Lung microvascular endothelial cell (primary cell): ENCODE results near the gene R3HCC1L. TPM values are rescaled to one million over a fixed set of nuclear protein-coding genes. Genes with fewer than 3 reads are reported as not detected.
"Not testable (repeated sequence)": the region's sequence is repeated elsewhere in the genome, so short reads cannot be mapped to it uniquely, and the experiment has no call there.

ENCODE experiments used
- DNase-seq, 2 donors: peaks; one replicate each; pipeline versions ENCODE4 v3.0.0 to v3.0.0-alpha.2; 2010; ENCODE audit warnings: low read depth in 2 of 2
- total RNA-seq: library from RNA; depleted of rRNA; stranded (reverse); fragments of >200 nt; gene quantifications from 2 replicates; pipeline ENCODE4 v1.2.1, GENCODE V29; 2014

R3HCC1L gene
- total RNA-seq, 1 donor from 2014 or later: 7.9 TPM

DNA sequence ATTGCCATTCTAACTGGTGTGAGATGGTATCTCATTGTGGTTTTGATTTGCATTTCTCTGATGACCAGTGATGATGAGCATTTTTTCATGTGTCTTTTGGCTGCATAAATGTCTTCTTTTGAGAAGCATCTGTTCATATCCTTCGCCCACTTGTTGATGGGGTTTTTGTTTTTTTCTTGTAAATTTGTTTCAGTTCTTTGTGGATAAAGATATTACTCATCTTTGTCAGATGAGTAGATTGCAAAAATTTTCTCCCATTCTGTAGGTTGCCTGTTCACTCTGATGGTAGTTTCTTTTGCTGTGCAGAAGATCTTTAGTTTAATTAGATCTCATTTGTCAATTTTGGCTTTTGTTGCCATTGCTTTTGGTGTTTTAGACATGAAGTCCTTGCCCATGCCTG, 93.8 kb downstream of the R3HCC1L start:
- not testable (repeated sequence) for DNase-seq

DNA sequence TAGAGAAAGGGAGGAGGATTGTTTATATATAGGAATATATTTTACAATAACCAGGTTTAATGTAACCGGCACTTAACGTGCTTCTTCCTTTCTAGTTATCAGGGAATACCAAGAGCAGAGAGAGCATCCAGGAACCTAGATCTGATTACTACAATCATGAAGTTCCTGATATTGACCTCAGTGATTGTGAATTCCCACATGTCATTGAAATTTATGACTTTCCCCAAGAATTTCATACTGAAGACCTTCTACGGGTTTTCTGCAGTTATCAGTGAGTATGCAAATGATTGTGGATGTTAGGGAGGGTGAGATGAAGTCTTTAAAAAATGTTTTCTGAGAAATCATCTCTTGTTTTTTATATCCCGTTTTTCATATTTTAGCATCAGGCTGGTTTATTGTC, 97.0 kb downstream of the R3HCC1L start:
- DNase-seq: no peak

DNA sequence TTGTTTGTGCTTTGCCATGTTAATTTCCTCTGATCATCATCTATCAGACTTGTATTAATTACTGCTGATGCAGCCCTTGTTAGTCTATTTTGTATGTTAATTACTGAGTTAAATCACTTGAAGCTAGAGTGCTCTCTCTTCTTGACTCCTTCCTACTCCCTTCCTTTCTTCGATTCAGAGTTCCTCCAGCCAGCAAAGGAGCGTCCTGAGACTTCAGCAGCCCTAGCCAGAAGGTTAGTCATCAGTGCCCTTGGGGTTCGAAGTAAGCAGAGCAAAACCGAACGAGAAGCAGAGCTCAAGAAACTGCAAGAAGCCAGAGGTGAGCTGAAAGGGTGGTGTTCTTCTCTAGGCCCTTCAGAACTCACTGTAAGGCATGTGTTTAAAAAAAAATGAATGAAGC, 101.4 kb downstream of the R3HCC1L start:
- no peak for DNase-seq

DNA sequence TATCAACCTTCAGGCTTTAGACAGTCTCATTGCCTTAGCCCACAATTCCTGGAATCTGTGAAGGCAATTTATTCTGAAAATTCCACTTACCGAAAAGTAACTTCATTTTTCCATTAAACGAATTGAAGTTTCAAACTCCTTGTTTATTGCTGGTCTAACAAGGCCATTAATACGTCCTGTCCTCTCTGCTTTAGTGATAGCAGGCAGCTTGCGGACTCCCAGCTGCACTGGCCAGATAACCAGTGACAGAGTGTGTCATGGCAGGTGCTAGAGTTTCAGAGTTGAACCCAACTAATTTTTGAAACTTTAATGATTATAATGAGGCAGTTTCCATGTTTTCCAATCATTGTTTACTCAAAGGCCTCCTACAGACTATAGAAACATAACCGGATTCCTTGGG, 102.4 kb downstream of the R3HCC1L start:
- DNase-seq: no peak

DNA sequence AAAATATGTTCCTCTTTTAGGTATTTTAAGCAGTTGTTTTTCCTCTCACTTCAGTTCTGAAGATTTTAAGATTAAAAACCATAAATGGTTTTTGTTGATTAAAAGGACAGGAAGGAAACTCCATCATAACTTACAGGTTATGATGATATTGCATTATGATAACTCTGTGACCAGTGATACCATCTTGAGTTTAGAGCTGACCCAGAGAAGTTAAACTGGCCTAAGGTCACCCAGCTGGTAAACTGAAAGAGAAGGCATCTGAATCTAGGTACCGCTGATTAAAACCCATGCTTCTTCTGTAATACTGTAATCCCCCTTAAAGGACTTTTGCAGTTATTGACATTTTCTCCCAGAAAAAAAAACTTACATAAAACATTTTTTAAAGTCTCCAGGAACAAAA, 103.9 kb downstream of the R3HCC1L start:
- no peak for DNase-seq

DNA sequence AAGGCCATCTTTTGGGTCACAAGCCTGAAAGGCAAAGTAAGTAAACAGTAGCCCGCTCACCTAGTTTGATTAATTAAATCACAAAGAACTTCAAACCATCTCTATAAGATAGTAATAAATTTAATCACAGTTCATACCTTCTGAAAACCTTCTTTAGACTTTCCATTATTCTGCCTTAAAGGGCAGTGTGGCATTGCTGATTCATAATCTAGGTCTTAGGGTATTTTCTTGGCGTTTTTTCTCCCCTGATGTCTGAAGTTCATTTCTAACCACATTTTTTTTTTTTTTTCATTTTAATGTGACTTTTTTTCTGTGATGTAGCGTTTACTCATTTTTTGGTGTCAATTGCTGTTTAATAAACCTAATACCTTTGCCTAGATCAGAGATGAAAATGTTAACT, 106.1 kb downstream of the R3HCC1L start:
- DNase-seq: no peak

DNA sequence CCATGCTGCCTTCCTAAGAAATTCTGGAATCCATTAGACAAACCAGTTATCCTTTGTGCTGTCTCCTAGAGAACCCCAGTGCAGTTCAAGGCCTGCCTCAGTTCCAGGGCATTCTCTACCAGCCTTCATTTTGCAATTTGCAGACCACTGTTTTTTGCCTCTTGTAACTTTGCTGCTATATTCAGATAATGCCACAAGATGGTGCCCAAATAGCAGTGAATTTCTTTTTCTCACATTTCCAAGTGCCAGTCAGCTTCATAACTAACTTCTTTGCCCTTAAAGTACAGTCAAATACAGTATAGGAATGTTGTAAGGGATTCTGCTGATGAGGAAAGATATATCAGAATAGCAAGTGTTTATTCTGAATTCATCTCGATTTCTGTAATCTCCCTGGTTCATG, 108.4 kb downstream of the R3HCC1L start:
- DNase-seq: peak; percentile 33 to 56

DNA sequence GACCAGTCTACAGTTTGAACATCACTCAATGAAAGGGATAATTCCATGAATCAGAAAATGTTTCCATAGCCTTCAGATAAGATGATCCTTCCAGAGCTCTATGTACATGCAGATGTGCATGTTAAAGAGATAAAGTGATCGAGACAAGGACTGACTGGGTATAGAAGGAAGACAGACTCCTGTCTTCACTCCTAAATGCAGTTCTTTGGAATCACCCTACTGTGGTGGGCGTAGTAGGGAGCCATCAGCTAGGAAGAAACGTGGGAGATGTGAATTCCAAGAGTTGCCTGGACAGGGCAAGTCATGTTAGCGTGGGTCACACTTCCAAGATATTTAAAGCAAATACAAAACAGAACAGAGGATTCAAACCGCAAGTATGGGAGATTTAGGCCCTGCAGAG, 109.7 kb downstream of the R3HCC1L start:
- DNase-seq: no peak

DNA sequence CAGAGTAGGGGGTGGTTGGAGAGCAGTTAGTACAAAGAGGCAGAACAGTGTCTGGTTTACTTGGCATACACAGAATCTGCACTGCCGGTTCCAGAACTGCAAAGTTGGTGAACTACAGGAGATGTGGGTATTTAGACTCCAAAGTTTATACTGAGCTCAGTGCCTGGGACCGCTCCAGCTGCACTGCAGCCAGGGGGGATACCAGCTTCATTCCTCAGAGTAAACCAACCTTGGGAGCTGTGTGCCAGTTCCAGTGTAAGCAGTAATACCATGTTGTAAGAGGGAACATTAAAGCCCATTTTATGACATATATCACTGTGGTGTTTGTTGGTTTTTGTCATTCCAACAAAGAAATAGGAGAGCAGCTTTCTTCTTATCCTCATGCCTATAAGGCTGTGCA, 110.1 kb downstream of the R3HCC1L start:
- no peak for DNase-seq

DNA sequence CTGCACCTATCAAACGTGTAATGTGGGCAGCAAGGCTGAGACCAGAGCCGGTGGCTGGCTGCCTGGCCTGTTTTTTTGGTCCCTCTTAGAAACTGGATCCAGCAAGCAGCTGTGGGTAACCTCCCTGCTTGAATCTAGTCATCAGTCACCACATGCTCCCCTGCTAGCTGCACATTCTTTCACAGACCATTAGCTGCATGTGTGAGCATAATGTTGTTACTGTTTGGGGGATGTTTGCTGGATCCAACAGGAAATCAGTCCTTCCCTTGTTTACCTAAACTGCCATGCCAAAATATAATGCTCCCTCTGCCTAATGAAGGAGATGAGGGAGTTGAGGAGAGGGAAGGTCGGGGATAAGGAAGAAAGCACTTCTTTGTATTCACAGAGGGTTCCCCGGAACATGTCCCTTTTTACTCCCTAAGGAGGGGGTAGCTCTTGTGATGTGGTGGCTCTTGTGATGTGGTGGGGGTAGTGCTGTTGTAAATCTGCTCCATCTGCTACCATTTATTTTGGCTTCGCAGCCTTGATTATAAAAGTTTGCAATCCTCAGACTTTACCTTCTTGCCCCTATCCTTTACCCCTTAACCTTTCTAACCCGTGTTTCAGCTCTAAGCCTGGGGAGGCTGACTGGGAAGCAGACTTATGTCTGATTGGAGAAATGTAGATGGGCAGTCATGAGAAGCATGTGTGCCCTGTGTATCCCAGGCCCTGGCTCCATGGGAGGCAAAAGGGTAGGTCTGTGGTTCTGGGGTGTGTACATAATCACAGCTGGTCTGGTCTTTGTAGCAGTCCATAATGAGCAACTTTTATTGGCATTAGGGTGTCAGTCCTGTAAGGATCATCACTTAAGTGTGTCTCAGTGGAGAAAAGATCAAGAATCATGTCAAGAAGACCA, 112.7 kb downstream of the R3HCC1L start:
- peak in 1 of 2 donors; percentile 21 for DNase-seq

DNA sequence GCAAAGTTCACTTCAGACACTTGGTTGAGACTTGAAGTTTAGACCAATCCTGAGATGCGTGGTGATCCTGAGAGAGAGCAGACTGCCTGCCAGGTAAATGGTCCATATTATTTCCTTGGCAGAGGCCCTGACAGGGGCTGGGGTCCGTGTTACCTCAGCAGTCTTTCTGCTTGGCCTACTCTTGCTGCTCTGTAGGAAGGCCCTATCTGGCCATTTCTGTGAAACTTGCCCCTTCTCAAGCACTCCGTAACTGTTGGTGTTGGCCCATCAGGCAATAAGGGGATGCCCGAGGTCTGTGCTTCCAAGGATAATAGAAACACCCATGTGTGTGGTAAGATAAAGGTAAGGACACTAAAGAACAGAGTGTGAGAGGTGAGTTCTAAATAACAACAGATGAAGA, 113.6 kb downstream of the R3HCC1L start:
- DNase-seq: no peak

DNA sequence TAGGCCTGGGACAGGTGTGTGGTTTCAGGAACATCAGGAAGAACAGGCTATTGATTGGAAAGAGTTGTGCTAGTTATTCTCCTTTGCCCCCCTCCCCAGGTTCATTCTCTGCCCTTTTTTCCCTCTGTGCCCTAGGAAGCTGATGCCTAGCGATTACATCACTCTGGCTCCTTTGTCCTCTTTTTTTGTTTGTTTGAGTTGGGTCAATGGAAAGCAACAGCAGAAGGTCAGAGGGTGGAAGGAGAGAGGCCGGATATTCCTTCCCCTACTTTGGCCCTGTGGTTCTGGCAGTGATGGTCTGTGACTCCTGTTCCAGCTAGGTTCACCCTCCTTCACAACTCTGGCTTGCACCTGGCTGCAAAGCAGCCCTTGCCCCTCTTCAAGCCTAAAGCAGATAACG, 114.7 kb downstream of the R3HCC1L start:
- no peak for DNase-seq

DNA sequence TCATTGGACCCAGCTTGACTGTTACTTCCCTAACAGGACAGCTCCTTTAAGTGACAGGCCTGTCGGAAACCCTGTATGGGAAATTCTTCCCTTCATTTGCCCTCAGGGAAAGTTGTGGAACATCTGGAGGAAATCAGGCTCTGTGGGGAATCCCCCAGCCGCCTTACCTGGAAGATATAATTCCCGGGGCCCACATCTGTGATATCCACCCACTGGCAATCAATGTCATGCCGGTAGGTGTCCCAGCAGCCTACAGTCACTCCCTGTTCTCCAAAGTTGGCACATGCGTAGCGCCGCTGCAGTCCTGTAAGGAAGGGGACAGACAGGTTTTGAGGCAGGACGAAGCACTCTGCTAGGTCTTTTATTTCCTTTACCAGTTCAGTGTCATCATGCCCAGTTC, 116.9 kb downstream of the R3HCC1L start:
- no peak for DNase-seq

DNA sequence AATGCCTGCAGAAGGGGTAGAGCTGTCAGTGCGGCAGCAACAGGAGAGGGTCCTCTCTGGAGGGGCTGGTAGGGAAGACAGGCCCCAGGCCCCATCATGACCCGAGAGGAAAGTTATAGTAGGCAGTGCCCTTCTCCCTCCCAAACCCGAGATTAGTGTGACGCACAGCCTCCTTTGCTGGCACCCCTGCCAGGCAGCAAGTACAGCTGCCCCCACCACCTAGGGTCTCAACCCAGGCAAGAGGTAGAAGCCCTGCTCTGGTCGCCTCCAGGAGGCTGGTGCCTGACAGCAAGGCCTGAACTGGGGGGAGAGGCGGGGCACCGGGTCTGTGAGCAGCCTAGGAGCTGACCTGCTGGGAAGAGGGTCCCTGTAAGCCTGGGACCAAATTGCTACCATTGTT, 118.0 kb downstream of the R3HCC1L start:
- DNase-seq: no peak

DNA sequence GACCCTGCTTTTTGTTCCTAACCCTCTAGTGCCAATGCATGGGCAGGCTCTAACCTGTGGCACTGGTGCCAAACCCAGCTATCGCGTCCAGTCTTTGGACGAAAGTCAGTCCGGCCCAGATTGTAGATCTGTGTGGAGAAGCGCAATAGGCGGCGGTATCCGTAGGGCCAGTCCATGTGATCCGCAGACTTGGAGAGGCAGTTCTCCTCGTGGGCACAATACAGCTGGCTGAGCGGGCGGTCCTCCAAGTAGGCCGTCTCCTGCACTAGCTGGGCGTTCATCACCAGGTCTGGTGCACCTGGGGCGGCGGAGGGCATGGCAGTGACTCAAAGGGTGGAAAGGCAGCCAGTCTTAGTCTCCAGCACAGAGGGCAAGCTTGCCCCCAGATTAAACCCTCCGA, 119.0 kb downstream of the R3HCC1L start:
- no peak for DNase-seq

DNA sequence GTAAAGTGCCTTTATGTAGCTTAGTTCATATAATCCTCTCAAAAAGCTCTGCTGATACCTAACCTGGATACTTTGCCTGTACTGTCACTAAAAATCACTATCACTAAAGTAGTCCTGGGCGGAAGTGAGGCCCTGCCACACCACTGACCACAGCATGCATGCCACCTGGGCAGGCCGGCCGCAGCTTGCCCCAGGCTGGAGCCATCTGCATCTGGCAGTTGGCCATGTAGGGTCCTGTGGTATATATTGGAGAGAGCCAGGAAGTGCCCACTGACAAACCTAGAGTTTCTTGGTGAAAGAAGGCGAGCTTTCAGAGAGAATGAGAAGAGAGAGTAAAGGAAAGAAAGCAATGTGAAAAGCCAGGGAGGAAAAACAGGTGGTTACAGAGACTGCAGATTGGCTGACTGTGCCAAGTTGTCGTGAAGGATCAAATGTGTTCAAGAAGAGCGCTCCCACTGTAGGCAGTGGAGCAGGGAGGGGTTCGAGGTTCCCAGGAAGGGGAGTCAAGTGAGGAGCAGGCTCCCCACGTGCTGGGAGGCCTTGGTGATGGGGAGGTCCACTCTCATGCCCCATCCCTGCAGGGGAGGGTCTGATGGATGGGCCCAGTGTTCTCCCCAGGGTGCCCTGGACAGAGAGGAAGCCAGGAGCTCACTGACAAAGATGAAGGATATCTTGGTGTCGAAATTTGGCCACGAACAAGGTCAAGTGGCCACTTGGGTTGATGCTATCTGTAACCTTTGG, 119.9 kb downstream of the R3HCC1L start:
- DNase-seq: no peak

DNA sequence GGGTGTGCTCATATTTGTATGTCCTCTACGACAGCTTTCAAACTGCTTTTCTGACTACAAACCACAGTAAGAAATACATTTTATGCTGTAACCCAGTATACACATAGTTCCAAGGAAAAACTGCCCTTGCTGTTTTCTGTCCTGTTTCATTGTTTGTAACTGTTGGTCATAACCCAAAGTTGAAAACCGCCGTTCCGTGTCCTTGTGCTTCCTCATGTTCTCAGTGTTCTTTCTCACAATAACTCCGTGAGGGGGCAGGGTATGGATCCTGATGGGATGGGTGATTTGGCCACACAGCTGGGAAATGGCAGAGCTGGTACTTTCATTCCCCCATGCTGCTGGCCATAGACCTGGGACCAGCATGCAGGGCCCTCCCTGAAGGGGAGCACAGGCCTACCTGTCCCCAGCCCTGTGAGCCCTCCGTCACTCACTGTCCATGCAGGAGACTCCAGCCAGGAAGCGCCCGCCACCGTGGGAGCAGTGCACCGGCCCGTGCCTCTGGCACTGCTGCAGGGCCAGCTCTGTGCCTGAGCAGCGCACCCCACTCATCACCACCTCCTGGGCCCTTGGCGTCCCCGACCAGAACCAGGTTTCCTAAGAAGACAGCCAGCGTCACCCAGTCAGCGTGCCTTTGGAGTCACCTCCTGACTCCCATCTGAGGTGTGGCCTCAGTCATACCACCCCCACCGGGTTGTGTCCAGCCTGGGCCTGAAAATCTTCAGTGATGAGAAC, 120.9 kb downstream of the R3HCC1L start:
- no peak for DNase-seq

DNA sequence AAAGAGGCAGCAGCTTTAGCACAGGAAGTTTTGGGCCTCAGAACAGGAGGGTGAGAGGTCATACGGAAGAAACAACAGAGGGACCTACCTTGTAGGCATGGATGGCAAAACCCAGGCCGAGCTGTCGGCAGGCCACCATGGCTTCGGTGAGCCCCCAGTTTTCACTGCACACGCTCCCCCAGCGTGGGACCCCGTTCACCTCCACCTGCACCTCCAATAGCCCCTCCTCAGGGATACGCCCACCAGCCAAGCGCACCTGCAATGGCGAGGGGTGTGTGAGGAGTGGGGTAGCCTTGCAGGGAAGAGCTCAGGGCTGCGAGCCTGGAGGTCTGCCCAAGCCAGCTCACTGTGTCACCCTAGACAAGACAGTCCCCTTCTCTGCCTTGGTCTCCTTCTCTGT, 122.2 kb downstream of the R3HCC1L start:
- DNase-seq: no peak

DNA sequence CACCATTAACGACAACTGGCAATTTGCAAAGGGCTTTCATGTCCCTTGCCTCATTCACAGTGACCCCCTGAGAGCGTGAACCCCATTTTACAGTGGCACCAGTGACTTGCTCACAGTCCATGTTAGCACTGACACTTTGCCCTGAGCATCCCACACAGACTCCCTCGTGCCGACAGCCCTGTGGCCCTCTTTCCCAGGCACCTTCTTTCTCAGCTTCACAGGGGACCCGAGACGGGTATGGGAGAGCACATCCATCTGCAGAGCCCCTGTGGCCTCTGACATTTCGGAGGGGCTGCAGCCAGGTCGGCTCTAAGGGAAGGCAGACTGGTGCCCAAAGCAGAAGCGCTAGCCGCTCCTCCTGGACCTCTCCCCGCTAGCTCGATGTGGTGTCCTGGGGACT, 122.7 kb downstream of the R3HCC1L start:
- DNase-seq: no peak

DNA sequence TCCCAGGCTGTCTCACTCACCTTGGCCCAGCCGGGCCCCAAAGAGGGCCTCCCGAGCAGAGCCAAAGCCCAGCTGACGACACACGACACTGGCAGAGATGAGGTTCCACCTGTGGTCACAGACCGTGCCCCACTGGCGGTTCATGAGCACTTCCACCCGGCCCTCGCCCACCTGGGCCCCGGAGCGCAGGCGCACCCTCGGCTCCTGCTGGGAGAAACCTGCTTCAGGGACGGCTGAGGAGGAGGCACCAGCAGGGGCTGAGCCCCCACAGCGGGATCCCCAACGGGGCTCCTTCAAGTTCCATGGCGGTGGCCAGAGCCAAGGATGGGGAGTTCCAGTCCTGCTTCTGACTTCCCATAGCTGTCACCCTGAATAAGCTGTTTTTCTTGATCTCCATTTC, 123.5 kb downstream of the R3HCC1L start:
- DNase-seq: no peak

DNA sequence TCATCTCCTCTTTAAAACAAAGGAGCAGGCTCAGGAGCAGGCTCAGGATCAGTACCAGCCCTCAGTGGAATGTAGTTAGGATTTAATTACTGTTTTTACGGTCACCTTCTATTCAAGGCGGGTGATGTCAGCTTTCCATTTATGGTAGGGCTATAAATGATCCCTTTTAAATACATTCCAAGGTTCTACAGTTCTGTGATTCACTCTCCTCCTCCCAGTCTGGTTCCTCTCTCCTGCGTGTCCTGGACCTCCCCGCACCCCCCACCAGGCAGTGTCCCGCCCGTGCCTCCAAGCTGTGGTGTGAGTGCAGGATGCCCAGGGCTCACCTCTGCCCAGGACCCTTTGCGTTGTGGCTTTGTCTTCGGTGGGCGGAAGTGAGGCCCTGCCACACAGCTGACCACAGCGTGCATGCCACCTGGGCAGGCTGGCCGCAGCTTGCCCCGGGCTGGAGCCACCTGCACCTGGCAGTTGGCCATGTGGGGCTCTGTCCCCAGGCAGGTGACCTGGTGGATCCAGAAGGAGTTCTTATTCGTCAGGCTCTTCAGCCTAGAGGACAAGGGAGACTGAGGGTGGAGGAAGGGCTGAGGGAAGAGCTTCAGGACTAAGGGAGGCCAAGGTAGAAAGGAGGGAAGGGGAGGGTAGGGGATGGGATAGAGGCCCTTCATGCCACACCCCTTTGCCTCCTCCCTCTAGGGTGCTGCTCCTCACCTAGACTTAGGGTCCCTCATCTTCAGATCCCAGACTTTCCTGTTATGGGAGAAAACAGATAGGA, 124.4 kb downstream of the R3HCC1L start:
- DNase-seq: no peak
